Neural cell (in vitro differentiated cells): ENCODE measurements around the gene MRE11. TPM values are rescaled to one million over a fixed set of nuclear protein-coding genes. Genes with fewer than 3 reads are reported as not detected.

Experiments used
- H2AFZ ChIP-seq: fragments of 200-600, 300-800 bp; sonication (generic), shearing (Covaris generic); 2 replicates; pipeline ENCODE4 v1.6.0; 2014; ENCODE audit warnings: low read depth, mild to moderate bottlenecking, antibody characterized with exemption, low read length, moderate library complexity
- H3F3A ChIP-seq: fragments of 200-600 bp; shearing (Covaris generic); 2 replicates; pipeline ENCODE4 v1.6.1; 2016; ENCODE audit warnings: mild to moderate bottlenecking, moderate library complexity, mixed read lengths, antibody characterized with exemption, low read length; ENCODE audit not compliant: insufficient read depth, poor library complexity, severe bottlenecking
- H3K27ac ChIP-seq: fragments of 200-600, 300-800 bp; sonication (generic), shearing (Covaris generic); 2 replicates; pipeline ENCODE4 v1.5.1; 2014; ENCODE audit warnings: mild to moderate bottlenecking, low read length, moderate library complexity
- H3K27me3 ChIP-seq: fragments of 300-800, 200-600 bp; sonication (generic), shearing (Covaris generic); 2 replicates; pipeline ENCODE4 v1.6.0; 2014; ENCODE audit warnings: mild to moderate bottlenecking, low read depth, low read length, moderate library complexity; ENCODE audit not compliant: insufficient read depth
- H3K36me3 ChIP-seq: fragments of 300-800, 200-600 bp; sonication (generic), shearing (Covaris generic); 2 replicates; pipeline ENCODE4 v1.5.1; 2014; ENCODE audit warnings: mild to moderate bottlenecking, antibody characterized with exemption, low read length, moderate library complexity; ENCODE audit not compliant: insufficient read depth
- H3K4me2 ChIP-seq: fragments of 300-800, 200-600 bp; sonication (generic), shearing (Covaris generic); 2 replicates; pipeline ENCODE4 v1.6.0; 2014; ENCODE audit warnings: mild to moderate bottlenecking, low read length
- H3K4me3 ChIP-seq: fragments of 300-800, 200-600 bp; sonication (generic), shearing (Covaris generic); 2 replicates; pipeline ENCODE4 v1.5.1; 2014; ENCODE audit warnings: mild to moderate bottlenecking, low read length, moderate library complexity
- H3K79me2 ChIP-seq: fragments of 200-600 bp; shearing (Covaris generic); replicated peaks from 2 replicates; pipeline ENCODE4 v1.6.0; 2014; ENCODE audit warnings: mild to moderate bottlenecking, low read length, moderate library complexity; ENCODE audit not compliant: insufficient read depth
- H3K9ac ChIP-seq: fragments of 300-800, 200-600 bp; sonication (generic), shearing (Covaris generic); 2 replicates; pipeline ENCODE4 v1.6.1; 2016; ENCODE audit warnings: mild to moderate bottlenecking, low read length, mixed read lengths
- H3K9me2 ChIP-seq: fragments of 200-600 bp; shearing (Covaris generic); 2 replicates; pipeline ENCODE4 v1.6.1; 2016; ENCODE audit warnings: mild to moderate bottlenecking, low read length, mixed read lengths; ENCODE audit not compliant: insufficient read depth
- H3K9me3 ChIP-seq: fragments of 200-600, 300-800 bp; sonication (generic), shearing (Covaris generic); 2 replicates; pipeline ENCODE4 v1.6.1; 2016; ENCODE audit warnings: mild to moderate bottlenecking, mixed run types, low read length, moderate library complexity, mixed read lengths
- H4K20me1 ChIP-seq: fragments of 200-600 bp; shearing (Covaris generic); 2 replicates; pipeline ENCODE4 v1.6.1; 2016; ENCODE audit warnings: mild to moderate bottlenecking, mixed run types; ENCODE audit not compliant: insufficient read depth
- CTCF ChIP-seq: fragments of 450-650 bp; IDR thresholded peaks from 2 replicates; pipeline ENCODE4 v1.5.1; 2014; ENCODE audit warnings: antibody characterized with exemption, mild to moderate bottlenecking, moderate library complexity; ENCODE audit not compliant: poor library complexity, severe bottlenecking
- EP300 ChIP-seq: fragments of 450-650 bp; conservative IDR thresholded peaks from 2 replicates; pipeline ENCODE4 v1.6.1; 2014; ENCODE audit warnings: antibody characterized with exemption, mild to moderate bottlenecking, moderate library complexity; ENCODE audit not compliant: poor library complexity, severe bottlenecking
- EZH2 ChIP-seq: fragments of 200-600, 300-800 bp; shearing (Covaris generic), sonication (generic); IDR thresholded peaks from 2 replicates; pipeline ENCODE4 v1.6.1; 2014; ENCODE audit warnings: antibody characterized with exemption, low read length, borderline replicate concordance, mild to moderate bottlenecking; ENCODE audit not compliant: insufficient read depth, poor library complexity, severe bottlenecking
- MXI1 ChIP-seq: fragments of 450-650 bp; conservative IDR thresholded peaks from 2 replicates; pipeline ENCODE4 v1.6.1; 2014; ENCODE audit warnings: antibody characterized with exemption, mild to moderate bottlenecking; ENCODE audit not compliant: poor library complexity, severe bottlenecking
- POLR2AphosphoS5 ChIP-seq: IDR thresholded peaks from 2 replicates; pipeline ENCODE4 v1.6.1; 2012
- RAD21 ChIP-seq: fragments of 450-650 bp; conservative IDR thresholded peaks from 2 replicates; pipeline ENCODE4 v1.6.1; 2014; ENCODE audit warnings: antibody characterized with exemption, mild to moderate bottlenecking, moderate library complexity
- REST ChIP-seq: IDR thresholded peaks from 2 replicates; pipeline ENCODE4 v1.6.1; 2012; ENCODE audit warnings: borderline replicate concordance
- SMC3 ChIP-seq: fragments of 450-650 bp; conservative IDR thresholded peaks from 2 replicates; pipeline ENCODE4 v1.6.1; 2014; ENCODE audit warnings: antibody characterized with exemption, mild to moderate bottlenecking, moderate library complexity; ENCODE audit not compliant: poor library complexity
- TAF1 ChIP-seq: IDR thresholded peaks from 2 replicates; pipeline ENCODE4 v1.6.1; 2012; ENCODE audit warnings: low read depth
- polyA plus RNA-seq: library from polyadenylated mRNA; depleted of rRNA; stranded (reverse); fragments of >200 nt; gene quantifications from 2 replicates; pipeline ENCODE4 v1.2.3, GENCODE V29; 2014

Gene MRE11
- polyA plus RNA-seq, 1 donor from 2014 or later = 5.1 TPM

GRCh38 chr11:94457118-94458029 is 36.3 kb downstream of the MRE11 start:
- Histone ChIP-seq H3F3A (no peaks in the 10 kb centered on the region), H3K27ac (no peak overlapping the region), H3K4me3 (no peak overlapping the region), H3K9ac (no peak overlapping the region), H3K9me3 (no peaks in the 10 kb centered on the region), H2AFZ (no peak overlapping the region), H3K79me2 (no peaks in the 10 kb centered on the region), H3K36me3 (no peaks in the 10 kb centered on the region), H3K4me2 (no peak overlapping the region), H3K9me2 (no peaks in the 10 kb centered on the region), H3K27me3 (no peaks in the 10 kb centered on the region), H4K20me1 (no peaks in the 10 kb centered on the region)
- TF ChIP-seq SMC3 (no peak), REST (no peak), EP300 (no peak), POLR2AphosphoS5 (no peak)

- no peak overlapping the region for H2AFZ ChIP-seq
- H3K9me3 ChIP-seq = no peaks in the 10 kb centered on the region
- H3K9me2 ChIP-seq = no peaks in the 10 kb centered on the region
- H3K27me3 ChIP-seq = no peaks in the 10 kb centered on the region
- no peak for TF ChIP-seq EP300
- TF ChIP-seq CTCF = no peak
- TF ChIP-seq POLR2AphosphoS5 = no peak
- TF ChIP-seq MXI1 = no peak
- no peak for TF ChIP-seq SMC3
- TF ChIP-seq RAD21 = no peak
- no peak for TF ChIP-seq TAF1
- no peak for TF ChIP-seq EZH2
- no peak for TF ChIP-seq REST
- no peak overlapping the region for H3K4me2 ChIP-seq
- H3K79me2 ChIP-seq = no peaks in the 10 kb centered on the region
- H4K20me1 ChIP-seq = no peaks in the 10 kb centered on the region
- H3K9ac ChIP-seq = no peak overlapping the region
- no peak overlapping the region for H3K4me3 ChIP-seq
- H3K36me3 ChIP-seq = no peaks in the 10 kb centered on the region
- H3K27ac ChIP-seq = no peak overlapping the region
- H3F3A ChIP-seq = no peaks in the 10 kb centered on the region
These were observed 37.8 kb downstream of the MRE11 start for GRCh38 chr11:94455861-94456260.
